Glutamatergic neuron (in vitro differentiated cells): ENCODE measurements around the gene GPR158. TPM values are rescaled to one million over a fixed set of nuclear protein-coding genes. Genes with fewer than 3 reads are reported as not detected.
"Not testable (repeated sequence)": the region's sequence is repeated elsewhere in the genome, so short reads cannot be mapped to it uniquely, and the experiment has no call there.

ENCODE experiments used
- DNase-seq: peaks from one replicate; pipeline ENCODE4 v3.0.0; 2022
- H3K27ac Mint-ChIP-seq: one replicate; pipeline ENCODE4 v1.8.0; 2020; ENCODE audit warnings: mild to moderate bottlenecking, mixed read lengths, inconsistent platforms; ENCODE audit not compliant: unreplicated experiment
- H3K27me3 Mint-ChIP-seq: one replicate; pipeline ENCODE4 v1.8.0; 2020; ENCODE audit warnings: mild to moderate bottlenecking, moderate library complexity, mixed read lengths, inconsistent platforms; ENCODE audit not compliant: unreplicated experiment
- H3K36me3 Mint-ChIP-seq: one replicate; pipeline ENCODE4 v1.8.0; 2020; ENCODE audit warnings: mild to moderate bottlenecking, mixed read lengths, inconsistent platforms; ENCODE audit not compliant: unreplicated experiment
- H3K4me1 Mint-ChIP-seq: one replicate; pipeline ENCODE4 v1.8.0; 2020; ENCODE audit warnings: mild to moderate bottlenecking, low read depth, mixed read lengths, inconsistent platforms; ENCODE audit not compliant: unreplicated experiment
- H3K4me3 Mint-ChIP-seq: one replicate; pipeline ENCODE4 v1.8.0; 2020; ENCODE audit warnings: mild to moderate bottlenecking, mixed read lengths, inconsistent platforms; ENCODE audit not compliant: unreplicated experiment
- H3K9me3 Mint-ChIP-seq: one replicate; pipeline ENCODE4 v1.8.0; 2020; ENCODE audit warnings: mild to moderate bottlenecking, moderate library complexity, mixed read lengths, inconsistent platforms; ENCODE audit not compliant: unreplicated experiment
- total RNA-seq: library from RNA; stranded (reverse); fragmentation: NEBNext Ultra II Directional; extraction: Animal tissue kit (Norgen Biotek cat#: 25700); gene quantifications from one replicate; pipeline ENCODE4 v1.2.1, GENCODE V29; 2021; ENCODE audit not compliant: unreplicated experiment
- TF ChIP-seq, protein P1 (sequence below): fragments of 200-600 bp; sonication (generic); IDR thresholded peaks from one replicate; pipeline ENCODE4 v1.5.0; 2021; ENCODE audit not compliant: partially characterized antibody, unreplicated experiment

Gene GPR158
- total RNA-seq, 1 donor from 2014 or later: 2.6 TPM

- Mint-ChIP-seq H3K36me3 (peaks cover 8% of the 10 kb centered on the region), H3K27ac (no peak overlapping the region), H3K9me3 (no peaks in the 10 kb centered on the region), H3K4me1 (no peaks in the 10 kb centered on the region), H3K27me3 (no peaks in the 10 kb centered on the region), H3K4me3 (no peak overlapping the region)
- TF ChIP-seq, protein P1, sequence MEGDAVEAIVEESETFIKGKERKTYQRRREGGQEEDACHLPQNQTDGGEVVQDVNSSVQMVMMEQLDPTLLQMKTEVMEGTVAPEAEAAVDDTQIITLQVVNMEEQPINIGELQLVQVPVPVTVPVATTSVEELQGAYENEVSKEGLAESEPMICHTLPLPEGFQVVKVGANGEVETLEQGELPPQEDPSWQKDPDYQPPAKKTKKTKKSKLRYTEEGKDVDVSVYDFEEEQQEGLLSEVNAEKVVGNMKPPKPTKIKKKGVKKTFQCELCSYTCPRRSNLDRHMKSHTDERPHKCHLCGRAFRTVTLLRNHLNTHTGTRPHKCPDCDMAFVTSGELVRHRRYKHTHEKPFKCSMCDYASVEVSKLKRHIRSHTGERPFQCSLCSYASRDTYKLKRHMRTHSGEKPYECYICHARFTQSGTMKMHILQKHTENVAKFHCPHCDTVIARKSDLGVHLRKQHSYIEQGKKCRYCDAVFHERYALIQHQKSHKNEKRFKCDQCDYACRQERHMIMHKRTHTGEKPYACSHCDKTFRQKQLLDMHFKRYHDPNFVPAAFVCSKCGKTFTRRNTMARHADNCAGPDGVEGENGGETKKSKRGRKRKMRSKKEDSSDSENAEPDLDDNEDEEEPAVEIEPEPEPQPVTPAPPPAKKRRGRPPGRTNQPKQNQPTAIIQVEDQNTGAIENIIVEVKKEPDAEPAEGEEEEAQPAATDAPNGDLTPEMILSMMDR: no peak
- no peak for DNase-seq
These were observed 131.6 kb downstream of the GPR158 start for GRCh38 chr10:25306386-25306785.

DNA sequence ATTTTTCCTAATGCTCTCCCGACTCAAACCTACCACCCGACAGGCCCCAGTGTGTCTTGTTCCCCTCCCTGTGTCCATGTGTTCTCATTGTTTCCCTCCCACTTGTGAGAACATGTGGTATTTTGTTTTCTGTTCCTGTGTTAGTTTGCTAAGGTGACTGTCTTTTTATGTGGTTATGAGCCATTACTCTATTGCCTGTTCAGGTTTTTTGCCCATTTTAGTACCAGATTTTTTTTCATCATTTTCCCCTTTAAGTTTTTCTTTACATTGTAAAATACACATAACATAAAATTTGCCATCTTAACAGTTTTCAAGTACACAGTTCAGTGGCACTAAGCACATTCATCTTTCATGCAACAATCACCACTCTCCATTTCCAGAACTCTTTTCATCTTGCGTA lies 133.5 kb downstream of the GPR158 start:
- DNase-seq: no peak
- H3K27me3 Mint-ChIP-seq: no peaks in the 10 kb centered on the region
- TF ChIP-seq, protein P1: no peak
- no peaks in the 10 kb centered on the region for H3K4me1 Mint-ChIP-seq
- peaks cover 8% of the 10 kb centered on the region for H3K36me3 Mint-ChIP-seq
- H3K4me3 Mint-ChIP-seq: no peak overlapping the region
- H3K9me3 Mint-ChIP-seq: no peaks in the 10 kb centered on the region
- H3K27ac Mint-ChIP-seq: no peak overlapping the region

GRCh38 chr10:25317596-25318211 lies 142.9 kb downstream of the GPR158 start:
- DNase-seq, H3K4me3 Mint-ChIP-seq, H3K27me3 Mint-ChIP-seq, H3K4me1 Mint-ChIP-seq, H3K27ac Mint-ChIP-seq, H3K9me3 Mint-ChIP-seq, H3K36me3 Mint-ChIP-seq: not testable (repeated sequence)

- Mint-ChIP-seq H3K27ac (no peak overlapping the region), H3K4me1 (no peaks in the 10 kb centered on the region), H3K27me3 (no peaks in the 10 kb centered on the region), H3K36me3 (no peaks in the 10 kb centered on the region), H3K9me3 (no peaks in the 10 kb centered on the region), H3K4me3 (no peak overlapping the region)
- TF ChIP-seq, protein P1: no peak
- DNase-seq: no peak
These were observed 152.5 kb downstream of the GPR158 start for GRCh38 chr10:25327273-25327672.

DNA sequence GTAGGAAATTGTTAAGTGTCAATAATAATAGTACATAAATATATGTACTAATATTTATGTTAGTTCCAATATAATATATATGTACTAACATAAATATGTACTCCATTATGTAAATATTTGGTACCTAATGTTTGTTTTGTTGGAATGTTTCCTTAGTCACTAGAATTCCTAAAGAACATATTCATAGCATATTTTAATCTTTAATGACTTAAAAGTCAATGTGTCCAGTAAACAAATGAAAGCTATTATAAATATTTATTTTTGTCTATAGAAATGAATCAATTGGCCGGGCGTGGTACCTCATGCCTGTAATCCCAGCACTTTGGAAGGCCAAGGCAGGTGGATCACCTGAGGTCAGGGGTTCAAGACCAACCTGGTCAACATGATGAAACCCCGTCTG lies 153.6 kb downstream of the GPR158 start:
- Mint-ChIP-seq H3K27me3 (no peaks in the 10 kb centered on the region), H3K27ac (no peak overlapping the region), H3K9me3 (no peaks in the 10 kb centered on the region), H3K4me1 (no peaks in the 10 kb centered on the region), H3K4me3 (no peak overlapping the region), H3K36me3 (no peaks in the 10 kb centered on the region)
- TF ChIP-seq, protein P1: no peak
- no peak for DNase-seq

GRCh38 chr10:25329587-25329986 lies 154.8 kb downstream of the GPR158 start:
- not testable (repeated sequence) for DNase-seq, H3K4me1 Mint-ChIP-seq, H3K27ac Mint-ChIP-seq, H3K36me3 Mint-ChIP-seq, H3K4me3 Mint-ChIP-seq, H3K27me3 Mint-ChIP-seq, H3K9me3 Mint-ChIP-seq
